Measurements from ENCODE around the gene SH3BGRL. TPM values are rescaled to one million over a fixed set of nuclear protein-coding genes. Genes with fewer than 3 reads are reported as not detected.

SH3BGRL gene
- total RNA-seq, 2 experiments from 2014 or later, result 56.2 to 68.2 TPM

DNA sequence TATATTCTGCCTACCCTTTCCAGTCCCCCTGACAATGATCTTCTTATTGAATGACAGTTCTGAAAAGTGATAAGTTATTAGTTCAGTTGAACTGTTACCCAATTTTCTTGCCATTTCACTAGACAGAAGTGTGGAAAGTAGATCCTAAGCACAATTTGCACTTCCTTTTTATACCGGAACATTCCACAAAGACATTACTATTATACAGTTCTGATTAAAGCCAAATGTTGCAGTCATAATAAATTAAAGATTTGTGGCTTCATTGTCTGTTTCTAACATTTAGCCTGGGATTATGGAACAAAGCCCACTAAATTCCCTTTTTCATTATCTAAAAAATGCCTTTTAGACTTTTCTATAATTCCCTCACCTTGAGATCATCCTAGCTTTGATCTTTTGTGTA lies 13.8 kb downstream of the SH3BGRL start:
- CTCF ChIA-PET (ENCODE audit: unreplicated experiment), result no interaction called here
- Histone ChIP-seq H3K4me2 (ENCODE audit: low read length) (no peak overlapping the region), H3K27ac (ENCODE audit: low read depth, low read length, poor library complexity, severe bottlenecking) (no peak overlapping the region), H3K4me1 (ENCODE audit: insufficient read depth, low read length, poor library complexity, severe bottlenecking) (no peaks in the 10 kb centered on the region), H3K9me2 (ENCODE audit: insufficient read depth, low read length) (no peaks in the 10 kb centered on the region), H3K36me3 (ENCODE audit: insufficient read depth, low read length) (peaks cover 1% of the 10 kb centered on the region; the same call in 1 of the 2 replicates), H3K79me2 (ENCODE audit: insufficient read depth, low read depth, low read length) (peaks cover 24% of the 10 kb centered on the region; the same call in 1 of the 2 replicates), H2AFZ (ENCODE audit: low read length) (no peak overlapping the region), H4K20me1 (ENCODE audit: insufficient read depth, low read length) (no peaks in the 10 kb centered on the region), H3K4me3 (ENCODE audit: low read depth, low read length, poor library complexity, severe bottlenecking) (no peak overlapping the region), H3K9me3 (ENCODE audit: low read length) (no peaks in the 10 kb centered on the region)
- TF ChIP-seq, protein P1, sequence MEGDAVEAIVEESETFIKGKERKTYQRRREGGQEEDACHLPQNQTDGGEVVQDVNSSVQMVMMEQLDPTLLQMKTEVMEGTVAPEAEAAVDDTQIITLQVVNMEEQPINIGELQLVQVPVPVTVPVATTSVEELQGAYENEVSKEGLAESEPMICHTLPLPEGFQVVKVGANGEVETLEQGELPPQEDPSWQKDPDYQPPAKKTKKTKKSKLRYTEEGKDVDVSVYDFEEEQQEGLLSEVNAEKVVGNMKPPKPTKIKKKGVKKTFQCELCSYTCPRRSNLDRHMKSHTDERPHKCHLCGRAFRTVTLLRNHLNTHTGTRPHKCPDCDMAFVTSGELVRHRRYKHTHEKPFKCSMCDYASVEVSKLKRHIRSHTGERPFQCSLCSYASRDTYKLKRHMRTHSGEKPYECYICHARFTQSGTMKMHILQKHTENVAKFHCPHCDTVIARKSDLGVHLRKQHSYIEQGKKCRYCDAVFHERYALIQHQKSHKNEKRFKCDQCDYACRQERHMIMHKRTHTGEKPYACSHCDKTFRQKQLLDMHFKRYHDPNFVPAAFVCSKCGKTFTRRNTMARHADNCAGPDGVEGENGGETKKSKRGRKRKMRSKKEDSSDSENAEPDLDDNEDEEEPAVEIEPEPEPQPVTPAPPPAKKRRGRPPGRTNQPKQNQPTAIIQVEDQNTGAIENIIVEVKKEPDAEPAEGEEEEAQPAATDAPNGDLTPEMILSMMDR (conservative IDR thresholded peaks at IDR 0.05; ENCODE audit: low read length), result no peak
- no peak for TF ChIP-seq EZH2phosphoT487 (IDR thresholded peaks at IDR 0.05; ENCODE audit: borderline replicate concordance, low read depth, low read length)
- intact Hi-C loops (cut with micrococcal nuclease; ENCODE audit: unreplicated experiment), result no loop called here
- DNase-seq (ENCODE audit: low spot score), result no peak
- no TSS peak for BruUV-seq (replicated peaks)
- POLR2A ChIA-PET, result no interaction called here

DNA sequence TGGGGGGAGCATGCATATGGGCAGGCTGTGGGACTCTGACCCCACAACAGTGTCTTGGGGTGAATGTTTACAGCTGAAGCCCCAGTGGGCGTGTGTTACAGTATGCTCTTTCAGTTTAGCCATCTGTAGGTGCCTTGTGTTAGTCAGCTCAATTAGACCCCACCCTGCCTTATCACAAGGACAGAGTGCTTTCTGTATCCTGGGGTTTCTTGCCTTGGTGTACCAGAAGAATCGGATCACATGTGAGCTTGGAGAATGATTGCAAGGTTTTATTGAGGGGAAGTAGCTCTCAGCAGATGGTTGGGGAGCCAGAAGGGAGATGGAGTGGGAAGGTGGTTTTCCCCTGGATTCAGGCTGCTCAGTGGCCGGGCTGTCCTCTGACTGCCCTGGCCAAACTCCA lies 27.3 kb downstream of the SH3BGRL start:
- H3K4me3 ChIP-seq (ENCODE audit: low read depth, low read length, poor library complexity, severe bottlenecking), result no peak overlapping the region
- TF ChIP-seq, protein P1 (conservative IDR thresholded peaks at IDR 0.05; ENCODE audit: low read length), result no peak
- no peak for TF ChIP-seq EZH2phosphoT487 (IDR thresholded peaks at IDR 0.05; ENCODE audit: borderline replicate concordance, low read depth, low read length)
- intact Hi-C loops (cut with micrococcal nuclease; ENCODE audit: unreplicated experiment), result no loop called here
- H3K4me2 ChIP-seq (ENCODE audit: low read length), result no peak overlapping the region
- H4K20me1 ChIP-seq (ENCODE audit: insufficient read depth, low read length), result no peaks in the 10 kb centered on the region
- peaks cover 24% of the 10 kb centered on the region for H3K36me3 ChIP-seq (ENCODE audit: insufficient read depth, low read length)
- no peak for DNase-seq (ENCODE audit: low spot score)
- H3K9me3 ChIP-seq (ENCODE audit: low read length), result no peaks in the 10 kb centered on the region
- no TSS peak for BruUV-seq (replicated peaks)
- H2AFZ ChIP-seq (ENCODE audit: low read length), result no peak overlapping the region
- H3K27ac ChIP-seq (ENCODE audit: low read depth, low read length, poor library complexity, severe bottlenecking), result no peak overlapping the region
- ChIA-PET CTCF (ENCODE audit: unreplicated experiment) (no interaction called here), POLR2A (interaction anchor here (1.2 kb wide), 1 partner anchor 30 kb away, joined by 4 read pairs; no protein-coding TSS in a partner anchor)
- no peaks in the 10 kb centered on the region; the same call in 1 of the 2 replicates for H3K79me2 ChIP-seq (ENCODE audit: insufficient read depth, low read depth, low read length)
- H3K9me2 ChIP-seq (ENCODE audit: insufficient read depth, low read length), result no peaks in the 10 kb centered on the region
- no peaks in the 10 kb centered on the region for H3K4me1 ChIP-seq (ENCODE audit: insufficient read depth, low read length, poor library complexity, severe bottlenecking)

DNA sequence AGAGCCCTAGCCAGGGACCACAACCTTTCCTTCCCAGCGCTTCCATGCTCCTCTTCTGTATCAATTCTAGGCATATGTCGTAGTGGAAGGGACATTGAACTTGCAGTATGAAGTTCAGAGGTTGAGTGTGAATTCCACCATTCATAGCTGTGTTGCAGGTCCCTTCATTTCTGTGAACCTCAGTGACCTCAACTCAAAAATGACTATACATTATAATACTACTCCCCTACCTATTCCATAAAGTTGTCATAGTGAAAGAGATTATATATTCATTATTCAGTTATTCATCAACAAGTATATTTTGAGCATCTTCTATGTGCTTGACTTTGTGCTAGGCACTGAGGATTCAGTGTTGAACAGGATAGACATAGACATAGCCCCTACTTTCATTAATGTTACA lies 28.0 kb downstream of the SH3BGRL start:
- peaks cover 18% of the 10 kb centered on the region for H3K36me3 ChIP-seq (ENCODE audit: insufficient read depth, low read length)
- DNase-seq (ENCODE audit: low spot score), result no peak
- H3K79me2 ChIP-seq (ENCODE audit: insufficient read depth, low read depth, low read length), result no peaks in the 10 kb centered on the region
- no TSS peak for BruUV-seq (replicated peaks)
- no peaks in the 10 kb centered on the region for H3K4me1 ChIP-seq (ENCODE audit: insufficient read depth, low read length, poor library complexity, severe bottlenecking)
- no peaks in the 10 kb centered on the region for H3K9me3 ChIP-seq (ENCODE audit: low read length)
- H2AFZ ChIP-seq (ENCODE audit: low read length), result no peak overlapping the region
- CTCF ChIA-PET (ENCODE audit: unreplicated experiment), result no interaction called here
- intact Hi-C loops (cut with micrococcal nuclease; ENCODE audit: unreplicated experiment), result no loop called here
- H3K27ac ChIP-seq (ENCODE audit: low read depth, low read length, poor library complexity, severe bottlenecking), result no peak overlapping the region
- no peak overlapping the region for H3K4me2 ChIP-seq (ENCODE audit: low read length)
- H3K4me3 ChIP-seq (ENCODE audit: low read depth, low read length, poor library complexity, severe bottlenecking), result no peak overlapping the region
- POLR2A ChIA-PET, result interaction anchor here (1.2 kb wide), 1 partner anchor 29 kb away, joined by 4 read pairs; no protein-coding TSS in a partner anchor
- no peak for TF ChIP-seq EZH2phosphoT487 (IDR thresholded peaks at IDR 0.05; ENCODE audit: borderline replicate concordance, low read depth, low read length)
- TF ChIP-seq, protein P1 (conservative IDR thresholded peaks at IDR 0.05; ENCODE audit: low read length), result no peak
- no peaks in the 10 kb centered on the region for H3K9me2 ChIP-seq (ENCODE audit: insufficient read depth, low read length)
- H4K20me1 ChIP-seq (ENCODE audit: insufficient read depth, low read length), result no peaks in the 10 kb centered on the region

All from OCI-LY7 (cell line).